ENCODE results near the gene PRM3.

DNA sequence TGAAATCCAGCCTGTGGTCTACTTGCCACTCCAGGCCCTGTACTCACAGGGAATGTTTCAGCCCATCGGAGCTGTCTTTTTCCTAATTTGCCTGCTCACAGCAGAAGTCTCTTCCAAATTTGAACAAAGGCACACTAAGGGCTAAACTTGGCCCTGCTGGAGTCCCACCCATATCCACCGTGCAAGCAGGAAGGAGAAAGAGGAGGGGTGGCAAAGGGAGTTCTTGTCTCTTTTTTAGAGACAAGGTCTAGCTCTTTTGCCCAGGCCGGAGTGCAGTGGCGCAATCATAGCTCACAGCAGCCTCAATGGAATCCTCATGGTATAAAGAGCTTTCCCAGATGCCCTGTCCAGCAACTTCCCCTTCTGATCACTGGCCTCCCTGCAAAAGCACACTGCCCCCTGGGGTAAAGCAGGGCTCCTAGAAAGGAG lies 10.4 kb upstream of the PRM3 start:
- TF ChIP-seq, protein P1, sequence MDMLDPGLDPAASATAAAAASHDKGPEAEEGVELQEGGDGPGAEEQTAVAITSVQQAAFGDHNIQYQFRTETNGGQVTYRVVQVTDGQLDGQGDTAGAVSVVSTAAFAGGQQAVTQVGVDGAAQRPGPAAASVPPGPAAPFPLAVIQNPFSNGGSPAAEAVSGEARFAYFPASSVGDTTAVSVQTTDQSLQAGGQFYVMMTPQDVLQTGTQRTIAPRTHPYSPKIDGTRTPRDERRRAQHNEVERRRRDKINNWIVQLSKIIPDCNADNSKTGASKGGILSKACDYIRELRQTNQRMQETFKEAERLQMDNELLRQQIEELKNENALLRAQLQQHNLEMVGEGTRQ (IDR thresholded peaks at IDR 0.05; ENCODE audit: low read length): no peak
- TF ChIP-seq, protein P2, sequence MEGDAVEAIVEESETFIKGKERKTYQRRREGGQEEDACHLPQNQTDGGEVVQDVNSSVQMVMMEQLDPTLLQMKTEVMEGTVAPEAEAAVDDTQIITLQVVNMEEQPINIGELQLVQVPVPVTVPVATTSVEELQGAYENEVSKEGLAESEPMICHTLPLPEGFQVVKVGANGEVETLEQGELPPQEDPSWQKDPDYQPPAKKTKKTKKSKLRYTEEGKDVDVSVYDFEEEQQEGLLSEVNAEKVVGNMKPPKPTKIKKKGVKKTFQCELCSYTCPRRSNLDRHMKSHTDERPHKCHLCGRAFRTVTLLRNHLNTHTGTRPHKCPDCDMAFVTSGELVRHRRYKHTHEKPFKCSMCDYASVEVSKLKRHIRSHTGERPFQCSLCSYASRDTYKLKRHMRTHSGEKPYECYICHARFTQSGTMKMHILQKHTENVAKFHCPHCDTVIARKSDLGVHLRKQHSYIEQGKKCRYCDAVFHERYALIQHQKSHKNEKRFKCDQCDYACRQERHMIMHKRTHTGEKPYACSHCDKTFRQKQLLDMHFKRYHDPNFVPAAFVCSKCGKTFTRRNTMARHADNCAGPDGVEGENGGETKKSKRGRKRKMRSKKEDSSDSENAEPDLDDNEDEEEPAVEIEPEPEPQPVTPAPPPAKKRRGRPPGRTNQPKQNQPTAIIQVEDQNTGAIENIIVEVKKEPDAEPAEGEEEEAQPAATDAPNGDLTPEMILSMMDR (IDR thresholded peaks at IDR 0.05; ENCODE audit: control extremely low read depth in 1 of 3, insufficient read depth in 1 of 3, low read depth in 1 of 3, low read length in 3 of 3): peak in 1 of 3 experiments; percentile 7; a peak in 1 of 4 replicates
- TF ChIP-seq EZH2 (IDR thresholded peaks at IDR 0.05; ENCODE audit: low read depth, low read length, severe bottlenecking) (no peak), SUZ12 (IDR thresholded peaks at IDR 0.05; ENCODE audit: low read length) (no peak), TBP (IDR thresholded peaks at IDR 0.05; ENCODE audit: low read depth, low read length) (no peak), RFX5 (IDR thresholded peaks at IDR 0.05; ENCODE audit: borderline replicate concordance, low read depth, low read length) (no peak), RAD21 (IDR thresholded peaks at IDR 0.05 in 1 of 2, conservative IDR thresholded peaks at IDR 0.05 in 1 of 2; ENCODE audit: low read depth in 2 of 2, low read length in 2 of 2) (peak in 1 of 2 experiments; percentile 16; a peak in 1 of 4 replicates)
